WTC11 (cell line): ENCODE measurements around the gene MSANTD4. TPM values are rescaled to one million over a fixed set of nuclear protein-coding genes. Genes with fewer than 3 reads are reported as not detected.
"Not testable (repeated sequence)": the region's sequence is repeated elsewhere in the genome, so short reads cannot be mapped to it uniquely, and the experiment has no call there.

Experiments used
- ATAC-seq: fragments of 200-7000 bp; cut with Tn5 transposase; 2 replicates; pipeline ENCODE4 v1.10.0; 2021; ENCODE audit warnings: mild to moderate bottlenecking, moderate library complexity
- CTCF ChIA-PET: fragments of 300-600 bp; sonication (Branson Sonifier 250); formaldehyde crosslinking; loops from one replicate; lab custom pipeline; 2021; ENCODE audit warnings: antibody characterized with exemption; lab: Charles Lee
- POLR2A ChIA-PET: fragments of 350-600 bp; sonication (Branson Sonifier 250); formaldehyde crosslinking; loops from one replicate; lab custom pipeline; 2021; ENCODE audit warnings: antibody characterized with exemption; lab: Charles Lee
- DNase-seq: peaks from one replicate; pipeline ENCODE4 v3.0.0; 2021; ENCODE audit warnings: low spot score
- H3K27ac Mint-ChIP-seq: 2 replicates; pipeline ENCODE4 v1.8.0; 2021; ENCODE audit warnings: mixed read lengths
- H3K27me3 Mint-ChIP-seq: 2 replicates; pipeline ENCODE4 v1.8.0; 2021; ENCODE audit warnings: low read depth, mild to moderate bottlenecking, moderate library complexity, mixed read lengths
- H3K36me3 Mint-ChIP-seq: 2 replicates; pipeline ENCODE4 v1.8.0; 2021; ENCODE audit warnings: mixed read lengths
- H3K4me1 Mint-ChIP-seq: 2 replicates; pipeline ENCODE4 v1.8.0; 2022; ENCODE audit warnings: mixed read lengths
- H3K4me3 Mint-ChIP-seq: 2 replicates; pipeline ENCODE4 v1.8.0; 2021; ENCODE audit warnings: mild to moderate bottlenecking, moderate library complexity, mixed read lengths
- H3K9me3 Mint-ChIP-seq: 2 replicates; pipeline ENCODE4 v1.8.0; 2021; ENCODE audit warnings: mixed read lengths
- AR ChIP-seq: fragments of 250-450 bp; sonication (Bioruptor Pico); IDR thresholded peaks from 2 replicates; pipeline ENCODE4 v1.9.0; 2021; ENCODE audit warnings: mild to moderate bottlenecking
- E2F4 ChIP-seq: sonication (generic); formaldehyde crosslinking; IDR thresholded peaks from 2 replicates; pipeline ENCODE4 v1.8.1; 2022; ENCODE audit warnings: low read depth, mild to moderate bottlenecking, moderate library complexity, missing genetic modification reagents, borderline replicate concordance
- EMX1 ChIP-seq: fragments of 250-450 bp; sonication (Bioruptor Pico); IDR thresholded peaks from 2 replicates; pipeline ENCODE4 v1.8.0; 2021; ENCODE audit warnings: mild to moderate bottlenecking
- IRF2 ChIP-seq: sonication (generic); formaldehyde crosslinking; IDR thresholded peaks from 2 replicates; pipeline ENCODE4 v1.8.0; 2022; ENCODE audit warnings: low read depth, missing genetic modification reagents, borderline replicate concordance
- KAT7 ChIP-seq: sonication (generic); formaldehyde crosslinking; IDR thresholded peaks from 2 replicates; pipeline ENCODE4 v1.8.1; 2023; ENCODE audit warnings: missing genetic modification reagents, mild to moderate bottlenecking, borderline replicate concordance
- NFATC4 ChIP-seq: fragments of 250-450 bp; sonication (Bioruptor Pico); IDR thresholded peaks from 2 replicates; pipeline ENCODE4 v1.9.0; 2021; ENCODE audit warnings: mild to moderate bottlenecking
- SMAD4 ChIP-seq: sonication (generic); formaldehyde crosslinking; IDR thresholded peaks from 2 replicates; pipeline ENCODE4 v1.8.0; 2022; ENCODE audit warnings: mild to moderate bottlenecking, missing genetic modification reagents
- SOX15 ChIP-seq: fragments of 250-450 bp; sonication (Bioruptor Pico); IDR thresholded peaks from 2 replicates; pipeline ENCODE4 v1.9.0; 2021; ENCODE audit warnings: mild to moderate bottlenecking
- ZNF416 ChIP-seq: fragments of 250-450 bp; sonication (Bioruptor Pico); IDR thresholded peaks from 2 replicates; pipeline ENCODE4 v1.9.0; 2021; ENCODE audit warnings: mild to moderate bottlenecking, inconsistent platforms
- ZNF532 ChIP-seq: fragments of 250-450 bp; sonication (Bioruptor Pico); IDR thresholded peaks from 2 replicates; pipeline ENCODE4 v1.9.0; 2021; ENCODE audit warnings: mild to moderate bottlenecking, borderline replicate concordance
- ZNF671 ChIP-seq: fragments of 250-450 bp; sonication (Bioruptor Pico); IDR thresholded peaks from 2 replicates; pipeline ENCODE4 v1.8.0; 2021; ENCODE audit warnings: mild to moderate bottlenecking
- total RNA-seq: library from RNA; stranded (reverse); gene quantifications from 3 replicates; pipeline ENCODE4 v1.2.3, GENCODE V29; 2021

Gene MSANTD4
- total RNA-seq, 1 experiment from 2014 or later = 22.0 TPM

- ATAC-seq = no peak
- POLR2A ChIA-PET = no interaction called here
Measured at GRCh38 chr11:106059617-106060016, 37.6 kb upstream of the MSANTD4 start.

GRCh38 chr11:106058377-106058776 is 36.3 kb upstream of the MSANTD4 start:
- H3K9me3 Mint-ChIP-seq, H3K4me3 Mint-ChIP-seq, DNase-seq, H3K27ac Mint-ChIP-seq, CTCF ChIA-PET, H3K36me3 Mint-ChIP-seq, POLR2A ChIA-PET, ATAC-seq, H3K27me3 Mint-ChIP-seq: not testable (repeated sequence)
- peaks cover 13% of the 10 kb centered on the region for H3K4me1 Mint-ChIP-seq

More at GRCh38 chr11:106059617-106060016, 37.6 kb upstream of the MSANTD4 start:
- no peaks in the 10 kb centered on the region for H3K27me3 Mint-ChIP-seq
- peaks cover 5% of the 10 kb centered on the region for H3K36me3 Mint-ChIP-seq
- peaks cover 13% of the 10 kb centered on the region for H3K4me1 Mint-ChIP-seq
- CTCF ChIA-PET = no interaction called here
- no peak overlapping the region for H3K4me3 Mint-ChIP-seq
- no peak for TF ChIP-seq AR (CRISPR knock-in tag)
- no peak for TF ChIP-seq EMX1 (CRISPR knock-in tag)
- no peak for TF ChIP-seq ZNF532 (CRISPR knock-in tag)
- H3K9me3 Mint-ChIP-seq = no peaks in the 10 kb centered on the region
- no peak for DNase-seq
- H3K27ac Mint-ChIP-seq = no peak overlapping the region

- H3K27me3 Mint-ChIP-seq = no peaks in the 10 kb centered on the region
- H3K4me3 Mint-ChIP-seq = no peak overlapping the region
- peaks cover 3% of the 10 kb centered on the region; the same call in 1 of the 2 replicates for H3K4me1 Mint-ChIP-seq
- ChIA-PET CTCF (no interaction called here), POLR2A (no interaction called here)
- DNase-seq (no peak), ATAC-seq (no peak)
- no peaks in the 10 kb centered on the region for H3K36me3 Mint-ChIP-seq
- no peaks in the 10 kb centered on the region for H3K9me3 Mint-ChIP-seq
- TF ChIP-seq NFATC4 (CRISPR knock-in tag) = no peak
- no peak overlapping the region for H3K27ac Mint-ChIP-seq
Measured at GRCh38 chr11:106051103-106051502, 29.1 kb upstream of the MSANTD4 start.

GRCh38 chr11:106049727-106050476 is 27.9 kb upstream of the MSANTD4 start:
- ChIA-PET CTCF (interaction anchor here (0.6 kb wide), 1 partner anchor 27 kb away, joined by 3 read pairs; the partner anchor contains the start of genes AASDHPPT and KBTBD3), POLR2A (no interaction called here)

More at GRCh38 chr11:106049727-106050476, 27.9 kb upstream of the MSANTD4 start:
- Mint-ChIP-seq H3K4me1 (peaks cover 3% of the 10 kb centered on the region; the same call in 1 of the 2 replicates), H3K9me3 (no peaks in the 10 kb centered on the region), H3K36me3 (no peaks in the 10 kb centered on the region), H3K27me3 (no peaks in the 10 kb centered on the region), H3K4me3 (no peak overlapping the region), H3K27ac (no peak overlapping the region)
- TF ChIP-seq E2F4 (CRISPR knock-in tag) (no peak), SOX15 (CRISPR knock-in tag) (no peak), IRF2 (CRISPR knock-in tag) (no peak), ZNF416 (CRISPR knock-in tag) (no peak), SMAD4 (CRISPR knock-in tag) (no peak), ZNF671 (CRISPR knock-in tag) (no peak), KAT7 (no peak)
- no peak for ATAC-seq
- no peak for DNase-seq
